ENCODE measurements around the gene SLC24A2.

DNA sequence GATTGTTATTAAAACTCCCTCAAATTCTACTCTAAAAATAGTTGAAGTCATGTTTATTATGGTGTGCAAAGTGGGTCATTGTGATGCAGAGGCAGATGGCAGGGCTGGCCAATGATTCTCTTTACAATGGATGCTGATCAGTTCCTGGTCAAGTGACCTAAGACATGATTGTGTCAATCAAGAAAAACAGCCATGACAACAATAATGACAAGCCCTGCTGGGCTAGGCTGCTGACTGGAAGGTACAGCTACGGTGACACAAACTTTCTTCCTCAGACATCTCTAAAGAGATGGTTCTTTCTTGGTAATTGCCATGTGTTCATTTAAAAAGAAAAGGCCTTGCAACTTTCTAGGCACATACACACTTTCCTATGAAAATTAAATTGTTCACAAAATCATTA lies 3.6 kb downstream of the SLC24A2 start:
- TF ChIP-seq, protein P1, sequence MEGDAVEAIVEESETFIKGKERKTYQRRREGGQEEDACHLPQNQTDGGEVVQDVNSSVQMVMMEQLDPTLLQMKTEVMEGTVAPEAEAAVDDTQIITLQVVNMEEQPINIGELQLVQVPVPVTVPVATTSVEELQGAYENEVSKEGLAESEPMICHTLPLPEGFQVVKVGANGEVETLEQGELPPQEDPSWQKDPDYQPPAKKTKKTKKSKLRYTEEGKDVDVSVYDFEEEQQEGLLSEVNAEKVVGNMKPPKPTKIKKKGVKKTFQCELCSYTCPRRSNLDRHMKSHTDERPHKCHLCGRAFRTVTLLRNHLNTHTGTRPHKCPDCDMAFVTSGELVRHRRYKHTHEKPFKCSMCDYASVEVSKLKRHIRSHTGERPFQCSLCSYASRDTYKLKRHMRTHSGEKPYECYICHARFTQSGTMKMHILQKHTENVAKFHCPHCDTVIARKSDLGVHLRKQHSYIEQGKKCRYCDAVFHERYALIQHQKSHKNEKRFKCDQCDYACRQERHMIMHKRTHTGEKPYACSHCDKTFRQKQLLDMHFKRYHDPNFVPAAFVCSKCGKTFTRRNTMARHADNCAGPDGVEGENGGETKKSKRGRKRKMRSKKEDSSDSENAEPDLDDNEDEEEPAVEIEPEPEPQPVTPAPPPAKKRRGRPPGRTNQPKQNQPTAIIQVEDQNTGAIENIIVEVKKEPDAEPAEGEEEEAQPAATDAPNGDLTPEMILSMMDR (IDR thresholded peaks at IDR 0.05) = no peak
- TF ChIP-seq POLR2A (IDR thresholded peaks at IDR 0.05) = no peak

All from esophagus squamous epithelium (tissue), 4 donors.